HG03342 (cell line): Measurements from ENCODE around the gene ODF2L.
"Not testable (repeated sequence)": the region's sequence is repeated elsewhere in the genome, so short reads cannot be mapped to it uniquely, and the experiment has no call there.

Experiments used
- ATAC-seq: cut with Tn5 transposase; IDR thresholded peaks from one replicate; pipeline ENCODE4 v1.9.1; 2021; ENCODE audit warnings: mild to moderate bottlenecking, moderate library complexity; ENCODE audit not compliant: unreplicated experiment

ODF2L gene

DNA sequence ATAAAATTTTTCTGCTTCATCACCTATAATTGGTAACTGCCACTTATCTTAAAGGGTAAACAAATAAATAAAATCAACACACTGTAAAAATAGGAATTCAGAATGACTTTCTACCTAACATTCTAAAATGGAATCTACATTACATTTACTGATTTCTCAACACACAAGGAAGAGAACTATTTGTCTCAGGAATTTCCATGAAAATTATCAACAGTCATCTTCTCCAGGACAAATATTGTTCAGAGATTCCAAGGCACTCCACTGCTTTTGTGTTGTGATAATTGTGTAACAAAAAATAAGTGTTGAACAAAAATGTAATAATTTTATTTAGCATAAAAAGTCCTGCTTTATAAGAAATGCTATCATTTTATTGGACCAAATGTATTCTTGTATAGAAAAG, 7.3 kb downstream of the ODF2L start:
- no peak for ATAC-seq

DNA sequence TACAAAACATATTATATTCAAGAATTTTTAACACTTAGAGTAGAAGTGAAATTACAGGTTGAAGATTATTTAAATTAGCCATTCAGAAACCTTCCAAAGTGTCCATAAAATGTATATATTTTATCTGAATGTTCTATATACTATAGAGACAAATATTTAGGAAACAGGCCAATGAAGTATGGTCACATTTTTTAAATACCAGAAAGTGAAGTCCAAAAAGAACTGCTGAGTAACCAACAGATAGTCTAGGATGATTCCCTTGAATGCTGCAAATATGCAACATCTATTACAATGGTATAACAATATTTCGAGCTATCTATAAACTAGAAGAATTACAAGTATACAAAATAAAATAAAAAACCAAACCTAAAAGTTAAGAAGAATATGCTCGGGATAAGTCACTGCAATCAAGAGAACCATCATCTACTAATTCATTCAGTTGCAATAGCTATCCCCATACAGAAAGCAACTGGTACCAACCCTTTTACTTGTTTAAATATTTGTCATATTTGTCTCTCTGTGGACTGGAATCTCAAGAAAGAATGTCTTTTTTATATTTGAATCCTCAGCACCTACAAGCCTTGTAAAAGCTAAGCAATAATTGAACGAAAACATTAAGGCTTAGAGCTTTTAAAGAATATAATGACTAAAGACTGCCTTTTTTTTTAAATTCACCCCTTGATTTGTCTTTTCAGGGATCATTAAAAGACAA, 8.1 kb downstream of the ODF2L start:
- no peak for ATAC-seq

- ATAC-seq = peak; percentile 60
Measured at GRCh38 chr1:86382878-86383277, 13.2 kb downstream of the ODF2L start.

DNA sequence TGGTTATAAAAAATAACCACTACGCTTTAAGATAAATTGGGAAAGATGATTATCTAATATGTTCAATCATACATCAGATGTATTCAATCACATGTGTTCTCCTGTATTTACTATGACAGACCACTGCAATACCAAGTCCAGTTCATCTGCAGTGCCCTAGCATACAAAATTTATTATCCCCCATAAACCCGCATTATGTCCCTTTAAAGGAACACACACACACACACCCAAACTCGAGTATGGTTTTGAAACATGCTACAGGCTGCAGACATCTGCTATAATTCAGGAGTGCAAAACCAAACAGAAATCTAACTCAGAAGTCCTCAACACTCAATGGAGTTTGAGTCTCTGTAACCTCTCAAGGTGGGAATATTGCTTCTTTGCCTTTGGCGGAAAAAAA, 14.9 kb downstream of the ODF2L start:
- no peak for ATAC-seq

GRCh38 chr1:86380257-86380861, 15.8 kb downstream of the ODF2L start:
- ATAC-seq = peak; percentile 77

DNA sequence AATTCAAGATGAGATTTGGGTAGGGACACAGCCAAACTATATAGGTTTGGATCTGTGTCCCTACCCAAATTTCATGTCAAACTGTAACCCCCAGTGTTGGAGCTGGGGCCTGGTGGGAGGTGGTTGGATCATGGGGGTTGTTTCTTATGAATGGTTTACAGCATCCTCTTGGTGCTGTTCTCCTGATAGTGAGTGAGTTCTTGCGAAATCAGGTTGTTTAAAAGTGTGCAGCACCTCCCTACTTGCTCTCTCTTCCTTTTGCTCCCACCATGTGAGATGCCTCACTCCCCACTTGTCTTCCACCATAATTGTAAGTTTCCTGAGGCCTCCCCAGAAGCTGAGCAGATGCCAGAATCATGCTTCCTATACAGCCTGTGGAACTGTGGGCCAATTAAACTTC, 17.3 kb downstream of the ODF2L start:
- ATAC-seq = no peak

DNA sequence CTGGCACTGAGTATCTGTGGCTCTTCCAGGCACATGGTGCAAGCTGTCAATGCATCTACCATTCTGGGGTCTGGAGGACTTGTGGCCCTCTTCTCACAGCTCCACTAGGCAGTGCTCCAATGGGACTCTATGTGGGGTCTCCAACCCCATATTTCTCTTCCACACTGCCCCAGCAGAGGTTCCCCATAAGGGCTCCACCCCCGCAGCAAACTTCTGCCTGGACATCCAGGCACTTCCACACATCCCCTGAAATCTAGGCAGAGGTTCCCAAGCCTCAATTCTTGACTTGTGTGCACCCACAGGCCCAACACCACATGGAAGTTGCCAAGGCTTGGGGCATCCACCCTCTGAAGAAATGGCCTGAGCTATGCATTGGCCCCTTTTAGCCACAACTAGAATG, 18.8 kb downstream of the ODF2L start:
- ATAC-seq = no peak

DNA sequence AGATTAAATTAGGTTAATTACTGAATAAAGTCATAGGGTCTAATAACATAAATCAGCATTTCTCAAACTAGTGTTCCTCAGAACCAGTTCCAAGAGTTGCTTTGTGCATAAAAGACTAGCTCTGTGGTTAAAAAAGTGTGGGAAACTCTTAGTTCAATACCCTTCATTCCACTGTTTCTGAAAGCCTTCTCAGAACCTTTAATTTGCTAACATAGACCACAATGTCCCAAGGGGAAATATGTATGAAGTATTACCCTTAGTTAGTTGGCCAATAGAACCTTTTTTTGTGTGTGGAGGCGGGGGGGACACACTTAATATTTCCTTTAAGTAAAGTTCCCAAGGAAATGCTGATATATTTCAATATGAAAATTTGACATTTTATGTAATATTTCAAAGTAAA, 20.4 kb downstream of the ODF2L start:
- no peak for ATAC-seq

- ATAC-seq = no peak
Measured at GRCh38 chr1:86370601-86371022, 25.5 kb downstream of the ODF2L start.

- no peak for ATAC-seq
Measured at GRCh38 chr1:86365896-86366295, 30.2 kb downstream of the ODF2L start.

GRCh38 chr1:86362807-86363206, 33.3 kb downstream of the ODF2L start:
- no peak for ATAC-seq

DNA sequence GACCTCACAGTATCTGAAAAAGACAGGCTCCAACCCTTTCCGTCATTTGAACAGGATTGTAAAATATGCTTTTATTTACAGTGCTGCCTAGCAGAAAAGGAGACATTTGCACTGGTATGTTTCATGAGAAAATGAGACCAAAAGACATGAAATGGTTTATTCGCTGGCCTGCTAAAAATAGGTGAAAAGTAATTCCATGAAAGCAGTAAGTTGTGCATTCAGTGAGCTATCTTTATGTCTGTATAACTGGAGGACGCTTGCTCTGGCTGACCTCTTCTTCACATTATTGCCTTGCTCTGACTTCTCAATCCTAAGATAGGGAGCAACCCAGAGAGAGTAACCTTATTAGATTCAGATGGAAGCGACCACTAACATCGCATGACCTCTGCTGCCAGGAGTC, 38.3 kb downstream of the ODF2L start:
- ATAC-seq = no peak

DNA sequence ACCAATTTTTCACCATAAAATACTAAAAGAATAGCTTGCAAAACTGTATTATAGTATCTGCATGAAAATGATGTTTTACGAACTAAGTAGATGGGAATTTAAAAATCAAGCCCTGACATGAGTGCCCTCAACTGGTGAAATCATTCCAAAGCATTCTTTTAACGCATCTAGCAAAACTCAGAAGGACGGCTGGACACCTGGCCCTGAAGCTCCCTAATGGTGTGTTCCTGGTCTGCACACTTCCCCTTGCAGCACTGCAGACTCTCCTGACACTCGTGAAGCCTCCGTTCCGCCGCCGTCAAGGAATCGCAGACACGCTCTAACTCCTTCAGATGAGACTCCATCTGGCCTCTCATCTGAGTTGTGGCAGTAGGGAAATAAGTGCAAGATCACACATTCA, 39.9 kb downstream of the ODF2L start:
- no peak for ATAC-seq

DNA sequence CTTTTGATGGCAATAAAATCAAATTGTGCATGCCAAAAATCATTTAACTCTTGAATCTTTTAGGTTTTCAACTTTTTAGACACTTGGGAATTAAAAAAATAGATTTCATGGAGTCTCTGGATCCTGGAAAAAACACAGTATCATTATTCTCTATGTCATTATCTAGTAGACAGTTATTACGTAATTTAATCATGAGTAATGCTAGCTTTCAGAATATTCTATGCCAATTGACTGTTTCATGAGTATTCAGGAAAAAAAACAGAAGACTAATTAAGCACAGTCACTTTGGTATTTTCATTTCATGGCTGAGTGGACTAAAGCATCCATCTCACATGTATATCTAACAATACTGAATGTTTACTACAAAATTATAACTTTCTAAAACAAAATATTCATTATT, 44.0 kb downstream of the ODF2L start:
- no peak for ATAC-seq

DNA sequence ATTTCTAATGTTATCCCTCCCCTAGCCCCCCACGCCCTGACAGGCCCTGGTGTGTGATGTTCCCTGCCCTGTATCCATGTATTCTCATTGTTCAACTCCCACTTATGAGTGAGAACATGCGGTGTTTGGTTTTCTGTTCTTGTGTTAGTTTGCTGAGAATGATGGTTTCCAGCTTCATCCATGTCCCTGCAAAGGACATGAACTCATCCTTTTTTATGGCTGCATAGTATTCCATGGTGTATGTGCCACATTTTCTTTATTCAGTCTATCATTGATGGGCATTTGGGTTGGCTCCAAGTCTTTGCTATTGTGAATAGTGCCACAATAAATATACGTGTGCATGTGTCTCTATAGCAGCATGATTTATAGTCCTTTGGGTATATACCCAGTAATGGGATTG, 45.9 kb downstream of the ODF2L start:
- not testable (repeated sequence) for ATAC-seq

- ATAC-seq = no peak
Measured at GRCh38 chr1:86346388-86346787, 49.7 kb downstream of the ODF2L start.

DNA sequence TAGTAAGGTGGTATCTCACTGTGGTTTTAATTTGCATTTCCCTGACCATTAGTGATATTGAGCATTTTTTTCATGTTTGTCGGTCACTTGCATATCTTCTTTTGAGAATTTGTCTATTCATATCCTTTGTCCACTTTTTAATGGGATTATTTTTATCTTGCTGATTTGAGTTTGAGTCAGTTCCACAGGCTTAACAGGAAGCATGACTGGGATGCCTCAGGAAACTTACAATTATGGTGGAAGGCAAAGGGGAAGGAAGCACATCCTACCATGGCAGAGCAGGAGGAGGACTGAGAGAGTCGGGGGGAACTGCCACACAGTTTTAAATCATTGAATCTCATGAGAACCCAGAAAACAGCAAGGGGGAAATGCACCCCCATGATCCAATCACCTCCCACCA, 51.1 kb downstream of the ODF2L start:
- ATAC-seq = no peak

DNA sequence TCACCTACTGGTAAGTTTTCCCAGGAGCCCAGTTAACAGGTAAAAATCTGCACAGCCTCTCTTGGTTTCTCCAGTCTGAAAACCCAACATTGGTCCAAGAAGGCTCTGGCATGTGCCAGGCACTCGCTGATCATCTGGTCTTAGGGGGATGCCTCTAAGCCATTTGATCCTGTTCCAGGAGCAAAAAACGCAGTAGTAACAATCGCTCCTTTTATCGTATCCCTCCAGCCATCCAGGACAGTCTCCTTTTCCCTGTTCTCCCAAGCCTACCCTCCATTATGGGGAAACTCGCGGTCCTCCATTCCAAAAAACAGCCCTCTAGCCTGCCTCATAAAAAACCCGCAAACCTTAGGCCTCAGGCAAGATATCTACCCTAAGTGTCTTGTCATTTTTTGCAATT, 56.2 kb downstream of the ODF2L start:
- ATAC-seq = no peak

DNA sequence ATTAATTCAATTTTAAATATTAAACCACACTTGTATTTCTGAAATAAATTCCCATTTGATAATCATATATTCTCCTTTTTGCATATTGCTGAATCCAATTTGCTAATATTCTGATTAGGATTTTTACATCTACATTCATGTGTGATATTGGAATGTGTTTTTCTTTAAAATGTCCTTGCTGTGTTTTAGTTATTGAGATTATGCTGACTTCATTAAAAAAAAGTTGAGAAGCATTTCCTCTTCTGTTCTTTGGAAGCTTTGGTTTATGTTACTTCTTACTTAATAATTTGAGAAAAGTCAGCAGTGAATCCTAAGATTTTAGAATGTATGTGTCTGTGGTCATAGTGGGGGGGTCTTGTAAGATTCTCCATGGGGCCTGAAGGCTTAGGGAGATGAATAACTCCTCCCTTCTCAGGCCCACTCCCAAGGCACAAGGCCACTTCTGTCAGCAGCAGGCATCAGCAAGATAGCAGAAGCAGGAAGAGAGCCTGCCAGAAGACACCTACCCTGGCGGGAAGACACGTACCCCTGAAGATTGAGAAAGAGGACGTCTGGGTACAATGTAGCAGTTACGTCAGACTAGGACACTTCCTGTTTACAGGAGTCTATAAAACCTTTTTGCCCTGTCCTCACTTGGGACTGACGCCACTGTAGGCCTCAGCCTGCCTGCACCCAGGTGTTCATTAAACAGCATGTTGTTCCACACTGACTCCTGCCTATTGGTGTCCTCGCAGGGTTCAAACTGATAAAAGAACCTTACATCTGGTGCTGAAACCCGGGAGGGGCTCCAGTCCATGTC, 56.9 kb downstream of the ODF2L start:
- ATAC-seq = no peak

DNA sequence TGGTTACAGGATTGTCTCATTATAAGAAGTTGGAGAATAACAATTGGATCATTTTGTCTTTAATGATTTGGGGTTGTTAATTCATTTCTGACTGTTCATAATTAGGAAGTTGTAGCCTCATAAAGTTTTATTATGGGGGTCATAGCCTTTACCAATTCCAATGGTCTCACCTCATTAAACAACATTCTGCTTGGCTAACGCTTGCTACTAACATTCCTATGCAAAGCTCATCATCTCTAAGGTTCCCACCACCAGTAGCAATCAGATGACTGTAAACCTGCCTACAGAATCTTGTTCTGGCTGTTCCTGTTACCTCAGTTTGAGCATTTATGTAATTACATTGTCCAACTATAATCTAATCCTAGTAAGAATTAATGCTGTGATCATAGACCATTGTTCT, 60.2 kb downstream of the ODF2L start:
- no peak for ATAC-seq

DNA sequence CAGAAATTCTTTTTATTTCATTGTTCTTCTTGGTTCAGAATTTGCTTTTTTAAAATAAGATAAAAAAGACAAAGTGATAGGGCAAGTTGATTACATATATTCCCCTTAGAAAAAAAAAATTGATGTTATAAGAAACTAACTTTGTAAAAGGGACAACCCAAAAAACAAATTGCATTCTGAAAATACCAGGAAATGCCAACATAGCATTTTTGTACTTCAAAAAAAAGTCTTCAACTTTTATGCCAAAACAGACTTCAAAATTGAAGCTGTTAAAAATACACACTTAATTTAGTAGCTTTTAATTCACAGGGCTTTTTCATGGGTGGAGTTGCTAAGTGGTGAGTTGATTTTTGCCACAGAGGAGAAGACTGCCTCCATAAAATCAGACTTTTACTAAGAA, 70.9 kb downstream of the ODF2L start:
- ATAC-seq = no peak
